SJCRH30 (cell line): Measurements from ENCODE around the gene CCL25. TPM values are rescaled to one million over a fixed set of nuclear protein-coding genes. Genes with fewer than 3 reads are reported as not detected.

Experiments
- DNase-seq, 2 experiments: peaks; one replicate each; pipeline ENCODE4 v3.0.0-alpha.2; 2015 to 2020
- H3K27ac ChIP-seq: fragments of 250-450 bp; sonication (Bioruptor Pico); 2 replicates; pipeline ENCODE4 v1.5.1; 2020; ENCODE audit warnings: mild to moderate bottlenecking, moderate library complexity
- H3K27me3 ChIP-seq: fragments of 250-450 bp; sonication (Bioruptor Pico); 2 replicates; pipeline ENCODE4 v1.5.1; 2020; ENCODE audit warnings: mild to moderate bottlenecking, moderate library complexity
- H3K36me3 ChIP-seq: fragments of 250-450 bp; sonication (Bioruptor Pico); 2 replicates; pipeline ENCODE4 v1.5.1; 2020; ENCODE audit warnings: mild to moderate bottlenecking, moderate library complexity
- H3K4me1 ChIP-seq: fragments of 250-450 bp; sonication (Bioruptor Pico); 2 replicates; pipeline ENCODE4 v1.5.1; 2020; ENCODE audit warnings: mild to moderate bottlenecking, moderate library complexity
- H3K4me3 ChIP-seq: fragments of 250-450 bp; sonication (Bioruptor Pico); 2 replicates; pipeline ENCODE4 v1.5.1; 2020; ENCODE audit warnings: mild to moderate bottlenecking, moderate library complexity
- H3K9me3 ChIP-seq: fragments of 250-450 bp; sonication (Bioruptor Pico); replicated peaks from 2 replicates; pipeline ENCODE4 v1.5.1; 2020; ENCODE audit warnings: mild to moderate bottlenecking, moderate library complexity
- total RNA-seq: library from RNA; depleted of rRNA; stranded (reverse); fragments of >200 nt; shearing (Covaris generic); gene quantifications from 2 replicates; pipeline ENCODE4 v1.2.3, GENCODE V29; 2014; rRNA removed

The CCL25 gene
- total RNA-seq, 1 experiment from 2014 or later: not detected

- no peaks in the 10 kb centered on the region for H3K9me3 ChIP-seq
- H3K27me3 ChIP-seq: no peaks in the 10 kb centered on the region
- H3K36me3 ChIP-seq: no peaks in the 10 kb centered on the region
- DNase-seq: no peak
- H3K4me3 ChIP-seq: no peak overlapping the region
- H3K27ac ChIP-seq: no peak overlapping the region
- no peaks in the 10 kb centered on the region for H3K4me1 ChIP-seq
Observed at GRCh38 chr19:8108560-8109445, 56.2 kb downstream of the CCL25 start.

- Histone ChIP-seq H3K4me3 (no peak overlapping the region), H3K4me1 (no peaks in the 10 kb centered on the region)
- DNase-seq: no peak
Observed at GRCh38 chr19:8109455-8109854, 56.9 kb downstream of the CCL25 start.

GRCh38 chr19:8109890-8110662, 57.5 kb downstream of the CCL25 start:
- peak in 1 of 2 experiments; percentile 23 for DNase-seq
- Histone ChIP-seq H3K27me3 (no peaks in the 10 kb centered on the region), H3K36me3 (no peaks in the 10 kb centered on the region), H3K9me3 (no peaks in the 10 kb centered on the region), H3K4me3 (no peak overlapping the region), H3K27ac (no peak overlapping the region), H3K4me1 (no peaks in the 10 kb centered on the region)

More at GRCh38 chr19:8109455-8109854, 56.9 kb downstream of the CCL25 start:
- H3K36me3 ChIP-seq: no peaks in the 10 kb centered on the region
- H3K27ac ChIP-seq: no peak overlapping the region
- no peaks in the 10 kb centered on the region for H3K9me3 ChIP-seq
- H3K27me3 ChIP-seq: no peaks in the 10 kb centered on the region

GRCh38 chr19:8110931-8111330, 58.4 kb downstream of the CCL25 start:
- Histone ChIP-seq H3K27me3 (no peaks in the 10 kb centered on the region), H3K27ac (no peak overlapping the region), H3K4me3 (no peak overlapping the region), H3K9me3 (no peaks in the 10 kb centered on the region), H3K36me3 (no peaks in the 10 kb centered on the region), H3K4me1 (no peaks in the 10 kb centered on the region)
- DNase-seq: no peak

GRCh38 chr19:8111376-8111775, 58.8 kb downstream of the CCL25 start:
- Histone ChIP-seq H3K9me3 (no peaks in the 10 kb centered on the region), H3K27me3 (no peaks in the 10 kb centered on the region), H3K4me3 (no peak overlapping the region), H3K36me3 (no peaks in the 10 kb centered on the region), H3K4me1 (no peaks in the 10 kb centered on the region), H3K27ac (no peak overlapping the region)
- DNase-seq: no peak

Other genes with a start within 250 kb of the CCL25 start
- 5.5 and 6.0 TPM in 2 replicates for gene EVI5L, start 222.5 kb upstream of the CCL25 start, total RNA-seq
- not detected in 2 replicates for gene PRR36, start 178.4 kb upstream of the CCL25 start, total RNA-seq
- gene LRRC8E, start 164.2 kb upstream of the CCL25 start, total RNA-seq: 0.04 and 0.15 TPM in 2 replicates
- gene MAP2K7, start 148.9 kb upstream of the CCL25 start, total RNA-seq: 12.9 and 13.6 TPM in 2 replicates
- gene TGFBR3L, start 137.9 kb upstream of the CCL25 start, total RNA-seq: not detected in 2 replicates
- gene SNAPC2, start 132.4 kb upstream of the CCL25 start, total RNA-seq: 15.8 and 17.4 TPM in 2 replicates
- 1.0 TPM in 2 replicates for gene CTXN1, start 126.6 kb upstream of the CCL25 start, total RNA-seq
- 49.5 and 55.2 TPM in 2 replicates for gene TIMM44, start 109.1 kb upstream of the CCL25 start, total RNA-seq
- 79.4 and 79.6 TPM in 2 replicates for gene ELAVL1, start 47.1 kb upstream of the CCL25 start, total RNA-seq
- gene FBN3, start 96.8 kb downstream of the CCL25 start, total RNA-seq: 0.02 TPM in 1 of 2 replicates, not detected in the other
- 9.3 and 9.9 TPM in 2 replicates for gene CERS4, start 156.6 kb downstream of the CCL25 start, total RNA-seq